ENCODE data around the gene PRKAR1A. TPM values are rescaled to one million over a fixed set of nuclear protein-coding genes. Genes with fewer than 3 reads are reported as not detected.

The PRKAR1A gene
- total and polyA plus RNA-seq, 12 donors, result 170 to 1,378 (median 783) TPM

GRCh38 chr17:68501074-68501473 is 11.2 kb upstream of the PRKAR1A start:
- 69 to 75% methylated on average over 3 of the region's 3 CpGs for WGBS, 2 donors
- no peak for DNase-seq
- H3K9me3 ChIP-seq, result no peaks in the 10 kb centered on the region
- H3K27me3 ChIP-seq, result no peaks in the 10 kb centered on the region
- no peak overlapping the region for H3K27ac ChIP-seq
- no peak overlapping the region for H3K4me3 ChIP-seq
- no peak for TF ChIP-seq CTCF (IDR thresholded peaks at IDR 0.05)
- H3K36me3 ChIP-seq, result no peaks in the 10 kb centered on the region
- intact Hi-C loops (cut with DNase I), result no loop called here
- no peak for ATAC-seq
- H3K4me1 ChIP-seq, result peaks cover 0 to 29% (median 12%) of the 10 kb centered on the region in 9 donors

GRCh38 chr17:68505951-68506350 is 6.3 kb upstream of the PRKAR1A start:
- TF ChIP-seq CTCF (IDR thresholded peaks at IDR 0.05), result no peak
- Histone ChIP-seq H3K27me3 (no peaks in the 10 kb centered on the region), H3K36me3 (no peaks in the 10 kb centered on the region), H3K4me3 (no peak overlapping the region), H3K9me3 (no peaks in the 10 kb centered on the region), H3K27ac (no peak overlapping the region), H3K4me1 (peaks cover 0 to 39% (median 14%) of the 10 kb centered on the region in 9 donors)
- intact Hi-C loops (cut with DNase I), result no loop called here
- 91 to 100% methylated on average over 1 of the region's 1 CpG for WGBS, 2 donors
- ATAC-seq (no peak), DNase-seq (no peak)

- no peaks in the 10 kb centered on the region for H3K36me3 ChIP-seq
- H3K4me1 ChIP-seq, result peaks cover 0 to 45% (median 20%) of the 10 kb centered on the region in 9 donors
- H3K9me3 ChIP-seq, result no peaks in the 10 kb centered on the region
- H3K27ac ChIP-seq, result no peak overlapping the region
- intact Hi-C loops (cut with DNase I), result no loop called here
- DNase-seq (no peak), ATAC-seq (no peak)
- no peak overlapping the region for H3K4me3 ChIP-seq
- H3K27me3 ChIP-seq, result no peaks in the 10 kb centered on the region
- TF ChIP-seq CTCF (IDR thresholded peaks at IDR 0.05), result no peak
- WGBS, 2 donors, result 87 to 89% methylated on average over 3 of the region's 3 CpGs
These were observed 4.7 kb upstream of the PRKAR1A start for GRCh38 chr17:68507576-68507975.

- peak; percentile 56 to 69 for DNase-seq
- Histone ChIP-seq H3K4me1 (peaks cover 2 to 52% (median 27%) of the 10 kb centered on the region in 9 donors), H3K9me3 (no peaks in the 10 kb centered on the region), H3K27ac (peak overlapping the region in 8 of 10 donors; percentile 40 to 100 (median 100)), H3K36me3 (no peaks in the 10 kb centered on the region), H3K4me3 (no peak overlapping the region), H3K27me3 (no peaks in the 10 kb centered on the region)
- no peak for TF ChIP-seq CTCF (IDR thresholded peaks at IDR 0.05)
- peak in 2 of 8 donors; percentile 14 to 16 for ATAC-seq
- 60% methylated on average over 9 of the region's 9 CpGs for WGBS, 2 donors
- intact Hi-C loops (cut with DNase I), result loop anchor here in 6 of 10 donors (5.0 kb wide), 3 partner anchors 37 to 52 kb away; partner anchors contain the start of gene WIPI1 (in 1 of the 6)
These were observed 2.8 kb upstream of the PRKAR1A start for GRCh38 chr17:68509141-68510057.
